Measurements from ENCODE around the gene ILF2.

- no peak for TF ChIP-seq POLR2A (IDR thresholded peaks at IDR 0.05; ENCODE audit: low read depth, low read length)
- no peak for TF ChIP-seq POLR2AphosphoS5 (IDR thresholded peaks at IDR 0.05; ENCODE audit: low read depth, low read length)
Observed at GRCh38 chr1:153678519-153679336, 7.9 kb upstream of the ILF2 start, which contains the start of gene NPR1.

Data from GM12892 (cell line).